ENCODE data around the gene KAT8. TPM values are rescaled to one million over a fixed set of nuclear protein-coding genes. Genes with fewer than 3 reads are reported as not detected.
A peak's percentile ranks its signal among the peaks of the same experiment; 100 is the strongest.
"Not testable (repeated sequence)": the region's sequence is repeated elsewhere in the genome, so short reads cannot be mapped to it uniquely, and the experiment has no call there.

Gene KAT8
- total RNA-seq, 1 donor from 2014 or later = 56.5 TPM

DNA sequence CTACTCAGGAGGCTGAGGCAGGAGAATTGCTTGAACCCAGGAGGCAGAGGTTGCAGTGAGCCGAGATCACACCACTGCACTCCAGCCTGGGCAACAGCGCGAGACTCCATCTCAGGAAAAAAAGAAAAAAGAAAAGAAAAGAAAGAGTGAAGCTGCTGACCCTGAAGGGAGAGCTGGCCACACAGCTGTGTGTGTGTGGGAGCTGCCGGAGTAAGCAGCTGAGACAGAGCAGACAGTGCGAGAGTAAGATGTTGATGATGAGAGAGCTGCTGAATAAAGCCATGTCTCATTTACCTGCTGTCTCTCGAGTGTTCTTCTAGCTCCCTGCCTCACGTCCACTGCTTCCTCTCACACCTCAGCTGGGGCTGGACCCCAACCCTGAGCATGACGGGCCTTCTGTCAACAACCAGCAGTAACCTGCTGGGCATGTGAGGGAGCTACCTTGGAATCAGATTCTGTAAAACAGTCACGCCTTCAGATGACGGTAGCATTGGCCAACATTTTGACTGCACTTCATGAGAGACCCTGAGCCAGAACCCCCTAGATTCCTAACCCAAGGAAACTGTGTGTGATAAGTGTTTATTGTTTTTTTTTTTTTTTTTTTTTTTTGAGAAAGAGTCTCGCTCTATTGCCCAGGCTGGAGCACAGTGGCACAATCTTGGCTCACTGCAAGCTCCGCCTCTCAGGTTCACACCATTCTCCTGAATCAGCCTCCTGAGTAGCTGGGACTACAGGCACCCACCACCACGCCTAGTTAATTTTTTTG lies 16.4 kb upstream of the KAT8 start:
- intact Hi-C loops (cut with DNase I); DNase-seq (ENCODE audit: low spot score): not testable (repeated sequence)

DNA sequence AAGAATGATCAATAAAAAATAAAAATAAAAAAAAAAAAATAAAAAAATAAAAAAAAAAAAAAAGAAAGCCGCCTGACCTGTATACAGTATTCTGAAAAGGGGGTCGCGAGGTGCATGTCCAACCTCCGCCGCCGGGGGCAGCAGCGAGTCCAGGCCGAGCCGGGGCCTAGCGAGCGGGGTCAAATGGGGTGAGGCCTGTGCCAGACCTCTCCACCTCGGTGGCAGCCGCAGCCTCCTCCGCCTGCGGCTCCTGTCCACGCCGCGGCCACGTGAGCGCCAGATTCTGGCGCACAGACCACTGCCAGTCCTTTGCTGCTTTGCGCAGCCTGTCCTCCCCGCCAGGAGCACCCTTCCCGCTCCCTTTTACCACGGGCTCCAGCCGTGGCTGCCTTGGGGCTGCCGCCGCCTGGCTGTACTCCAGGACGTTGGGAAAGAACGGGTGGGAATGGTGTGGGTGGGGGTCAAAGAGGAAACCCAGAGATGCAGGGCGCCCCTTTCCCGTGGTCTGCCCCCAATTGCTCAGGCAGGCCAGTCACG lies 11.7 kb upstream of the KAT8 start:
- intact Hi-C loops (cut with DNase I) = no loop called here

DNA sequence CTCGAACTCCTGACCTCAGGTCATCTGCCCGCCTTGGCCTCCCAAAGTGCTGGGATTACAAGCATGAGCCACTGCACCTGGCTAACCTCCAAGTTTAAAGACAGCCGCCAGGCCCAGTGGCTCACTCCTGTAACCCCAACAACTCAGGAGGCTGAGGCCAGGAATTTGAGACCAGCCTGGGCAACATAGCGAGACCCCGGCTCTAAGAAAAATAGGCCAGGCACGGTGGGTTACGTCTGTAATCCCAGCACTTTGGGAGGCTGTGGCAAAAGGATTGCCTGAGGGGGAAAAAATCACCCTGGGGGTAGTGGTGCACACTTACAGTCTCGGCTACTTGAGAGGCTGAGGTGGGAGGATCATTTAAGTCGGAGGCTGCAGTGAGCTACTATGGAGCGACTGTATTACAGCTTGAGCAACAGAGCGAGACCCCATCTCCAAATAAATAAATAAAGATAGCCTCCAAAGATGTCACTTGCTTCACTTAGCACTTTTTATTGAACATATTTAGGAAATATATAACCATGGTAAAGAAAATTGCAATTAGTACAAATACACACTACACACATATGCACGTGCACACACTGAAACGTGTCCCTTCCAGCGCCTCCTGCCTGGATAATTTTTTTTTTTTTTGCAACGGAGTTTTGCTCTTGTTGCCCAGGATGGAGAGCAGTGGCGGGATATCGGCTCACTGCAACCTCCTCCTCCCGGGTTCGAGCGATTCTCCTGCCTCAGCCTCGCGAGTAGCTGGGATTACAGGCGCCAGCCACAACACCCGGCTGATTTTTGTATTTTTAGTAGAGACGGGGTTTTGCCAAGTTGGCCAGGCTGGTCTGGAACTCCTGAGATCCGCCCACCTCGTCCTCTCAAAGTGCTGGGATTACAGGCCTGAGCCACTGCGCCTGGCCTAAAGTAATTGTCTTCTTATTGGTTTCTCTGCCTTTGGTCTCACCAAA lies 10.7 kb upstream of the KAT8 start:
- DNase-seq (ENCODE audit: low spot score) = no peak

More for the DNA sequence above, 11.7 kb upstream of the KAT8 start:
- DNase-seq (ENCODE audit: low spot score) = peak; percentile 95

DNA sequence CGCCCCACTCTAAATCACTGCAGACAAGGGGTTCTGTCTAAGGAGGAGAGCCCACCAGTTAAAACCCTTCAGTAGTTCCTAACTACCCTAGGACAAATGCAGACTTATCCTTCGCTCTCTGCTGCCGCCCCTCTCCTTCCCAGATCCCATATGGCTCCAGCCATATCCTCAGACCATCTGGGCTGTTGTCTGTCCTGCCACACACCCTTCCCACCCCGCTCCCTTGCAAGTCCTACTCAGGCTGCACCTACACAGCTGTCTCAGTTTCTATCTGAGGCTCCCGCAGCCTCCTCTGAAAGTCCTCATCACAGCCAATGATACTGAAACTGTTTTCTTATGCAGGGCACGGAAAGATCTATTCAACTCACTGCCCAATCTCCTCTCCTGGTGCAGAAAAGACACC lies 10.0 kb upstream of the KAT8 start:
- no peak for DNase-seq (ENCODE audit: low spot score)
- intact Hi-C loops (cut with DNase I) = no loop called here

More for the DNA sequence above, 10.7 kb upstream of the KAT8 start:
- intact Hi-C loops (cut with DNase I) = no loop called here

DNA sequence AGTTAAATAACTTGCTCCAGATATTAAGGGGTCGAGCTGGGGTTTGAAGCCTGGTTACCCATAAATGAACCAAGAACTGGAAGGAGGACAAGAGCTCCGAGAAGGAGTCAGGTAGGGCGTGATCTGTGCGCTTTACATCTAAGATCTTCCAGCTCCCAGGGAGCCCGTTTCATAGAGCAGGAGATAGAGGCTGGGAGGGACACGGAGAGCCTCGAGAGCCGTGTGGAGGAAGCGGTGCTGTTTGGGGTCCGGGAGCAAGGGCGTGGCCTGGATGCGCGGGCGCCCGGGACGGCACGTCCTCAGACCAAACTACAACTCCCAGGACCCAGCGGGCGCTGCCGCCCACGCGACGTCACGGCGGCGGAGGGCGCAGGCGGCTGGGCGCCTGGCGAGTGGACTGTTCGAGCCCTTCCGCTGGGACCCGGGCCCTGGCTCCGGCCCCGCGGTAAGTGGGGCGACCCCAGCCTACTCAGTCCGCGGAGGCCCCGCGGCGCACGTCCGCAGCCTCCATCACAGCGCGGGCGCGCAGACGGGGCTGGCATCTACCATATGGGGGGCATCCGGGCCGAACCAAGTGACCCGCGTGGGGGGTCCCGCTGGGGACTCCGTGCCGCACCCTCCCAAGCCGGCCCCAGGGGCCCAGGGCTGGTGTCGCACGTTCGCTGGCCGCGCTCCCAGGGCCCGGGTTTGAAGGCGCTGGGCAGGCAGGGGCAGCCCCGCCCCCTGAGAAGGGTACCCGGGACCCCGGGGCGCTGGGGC lies 9.2 kb upstream of the KAT8 start, which contains the start of gene BCKDK:
Gene BCKDK, plus strand, starts transcription at position 352 of the 759 bp plus-strand sequence. CDS start 838 bp downstream, outside the sequence.
- intact Hi-C loops (cut with DNase I) = no loop called here

DNA sequence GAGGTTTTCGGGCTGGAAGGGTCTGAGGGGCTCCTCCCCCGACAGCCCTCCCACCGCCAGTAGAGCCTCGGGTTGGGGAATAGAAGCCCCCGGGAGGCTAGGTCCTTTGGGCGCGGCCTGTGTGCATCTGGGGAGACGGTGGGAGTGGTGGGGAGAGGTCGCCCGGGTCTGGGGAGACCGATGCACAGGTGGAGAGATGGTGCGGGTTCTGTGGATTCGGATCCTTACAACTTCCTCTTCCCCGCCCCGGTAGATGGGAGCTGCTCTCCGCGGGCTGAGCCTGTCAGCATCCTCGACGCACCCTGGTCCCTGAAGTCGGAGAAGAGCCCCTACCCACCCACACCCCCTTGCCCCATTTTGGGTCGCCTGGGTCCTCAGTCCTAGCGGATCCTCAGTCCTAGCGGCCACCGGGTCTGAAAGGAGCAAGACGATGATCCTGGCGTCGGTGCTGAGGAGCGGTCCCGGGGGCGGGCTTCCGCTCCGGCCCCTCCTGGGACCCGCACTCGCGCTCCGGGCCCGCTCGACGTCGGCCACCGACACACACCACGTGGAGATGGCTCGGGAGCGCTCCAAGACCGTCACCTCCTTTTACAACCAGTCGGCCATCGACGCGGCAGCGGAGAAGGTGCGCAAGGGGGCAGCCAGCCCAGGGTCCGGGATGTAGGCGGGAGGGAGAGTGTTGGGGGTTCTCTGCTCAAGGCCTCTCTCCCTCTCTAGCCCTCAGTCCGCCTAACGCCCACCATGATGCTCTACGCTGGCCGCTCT lies 8.5 kb upstream of the KAT8 start:
- intact Hi-C loops (cut with DNase I) = no loop called here
- DNase-seq (ENCODE audit: low spot score) = no peak

More for the DNA sequence above, 9.2 kb upstream of the KAT8 start, which contains the start of gene BCKDK:
- peak; percentile 93 for DNase-seq (ENCODE audit: low spot score)

DNA sequence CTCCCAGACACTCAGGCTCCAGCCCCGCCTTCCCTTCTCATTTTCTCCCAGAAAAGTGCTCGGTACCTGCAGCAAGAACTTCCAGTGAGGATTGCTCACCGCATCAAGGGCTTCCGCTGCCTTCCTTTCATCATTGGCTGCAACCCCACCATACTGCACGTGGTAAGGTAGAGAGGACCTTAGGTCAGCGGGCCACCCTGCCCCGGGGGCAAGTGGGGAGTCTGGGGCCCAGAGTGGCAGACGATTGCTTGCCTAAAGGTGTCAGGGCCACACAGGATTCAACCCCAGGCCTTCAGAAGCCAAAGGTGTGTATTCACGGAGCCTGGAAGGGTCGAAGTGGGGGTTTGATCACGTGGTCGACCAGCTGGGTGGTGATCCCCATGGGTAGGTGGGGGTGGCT lies 7.8 kb upstream of the KAT8 start:
- intact Hi-C loops (cut with DNase I) = loop anchor here (10.0 kb wide), 1 partner anchor 75 kb away; the partner anchor contains the start of gene FUS
- DNase-seq (ENCODE audit: low spot score) = no peak

DNA sequence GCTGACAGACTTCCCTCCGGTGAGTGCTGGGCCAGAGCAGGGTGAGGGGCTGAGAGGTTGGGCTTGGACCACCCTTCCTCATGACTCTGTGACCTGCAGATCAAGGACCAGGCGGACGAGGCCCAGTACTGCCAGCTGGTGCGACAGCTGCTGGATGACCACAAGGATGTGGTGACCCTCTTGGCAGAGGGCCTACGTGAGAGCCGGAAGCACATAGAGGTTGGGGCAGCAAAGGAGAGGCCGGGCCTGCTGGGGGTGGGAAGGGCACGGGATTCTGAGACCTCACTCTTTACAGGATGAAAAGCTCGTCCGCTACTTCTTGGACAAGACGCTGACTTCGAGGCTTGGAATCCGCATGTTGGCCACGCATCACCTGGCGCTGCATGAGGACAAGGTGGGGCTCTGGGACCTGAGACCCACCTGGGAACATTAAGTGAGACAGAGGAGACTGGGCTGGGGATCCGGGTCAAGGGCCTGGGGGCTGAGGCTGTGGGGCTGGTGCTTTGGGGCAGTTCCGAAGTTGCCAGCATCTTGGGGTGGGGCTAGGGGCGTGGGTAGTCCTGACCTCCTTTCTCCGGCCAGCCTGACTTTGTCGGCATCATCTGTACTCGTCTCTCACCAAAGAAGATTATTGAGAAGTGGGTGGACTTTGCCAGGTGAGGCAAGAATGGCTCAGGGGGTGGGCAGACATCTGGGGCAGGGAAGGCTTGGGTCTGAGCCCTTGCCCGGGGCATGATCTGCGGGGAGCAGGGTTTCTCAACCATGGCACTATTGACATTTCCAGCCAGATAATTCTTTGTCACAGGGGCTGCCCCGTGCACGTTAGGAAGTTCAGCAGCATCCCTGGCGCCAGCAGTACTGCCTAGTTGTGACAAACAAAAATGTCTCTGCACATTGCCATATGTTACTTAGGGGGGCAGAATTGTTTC lies 7.1 kb upstream of the KAT8 start:
- intact Hi-C loops (cut with DNase I) = loop anchor here (10.0 kb wide), 1 partner anchor 74 kb away; the partner anchor contains the start of gene FUS
- no peak for DNase-seq (ENCODE audit: low spot score)

DNA sequence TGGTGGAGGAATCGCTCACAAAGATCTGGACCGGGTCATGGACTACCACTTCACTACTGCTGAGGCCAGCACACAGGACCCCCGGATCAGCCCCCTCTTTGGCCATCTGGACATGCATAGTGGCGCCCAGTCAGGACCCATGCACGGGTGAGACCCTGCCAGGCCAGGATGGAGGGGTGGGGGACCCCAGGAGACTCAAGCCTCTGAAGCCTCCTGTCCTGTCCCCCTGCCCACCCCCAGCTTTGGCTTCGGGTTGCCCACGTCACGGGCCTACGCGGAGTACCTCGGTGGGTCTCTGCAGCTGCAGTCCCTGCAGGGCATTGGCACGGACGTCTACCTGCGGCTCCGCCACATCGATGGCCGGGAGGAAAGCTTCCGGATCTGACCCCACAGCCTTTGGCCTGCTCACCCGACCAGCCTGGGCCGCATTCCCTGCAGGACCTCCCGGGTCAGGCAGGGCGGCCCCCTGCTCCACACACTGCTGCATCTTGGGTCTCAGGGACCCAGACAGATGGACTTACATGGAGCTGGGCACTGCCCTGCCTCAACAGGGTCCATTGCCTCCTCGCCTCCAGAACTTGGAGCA lies 5.5 kb upstream of the KAT8 start:
- no peak for DNase-seq (ENCODE audit: low spot score)
- intact Hi-C loops (cut with DNase I) = loop anchor here (2.0 to 10.0 kb wide), 2 partner anchors 31 to 73 kb away; partner anchors contain the start of gene FUS

DNA sequence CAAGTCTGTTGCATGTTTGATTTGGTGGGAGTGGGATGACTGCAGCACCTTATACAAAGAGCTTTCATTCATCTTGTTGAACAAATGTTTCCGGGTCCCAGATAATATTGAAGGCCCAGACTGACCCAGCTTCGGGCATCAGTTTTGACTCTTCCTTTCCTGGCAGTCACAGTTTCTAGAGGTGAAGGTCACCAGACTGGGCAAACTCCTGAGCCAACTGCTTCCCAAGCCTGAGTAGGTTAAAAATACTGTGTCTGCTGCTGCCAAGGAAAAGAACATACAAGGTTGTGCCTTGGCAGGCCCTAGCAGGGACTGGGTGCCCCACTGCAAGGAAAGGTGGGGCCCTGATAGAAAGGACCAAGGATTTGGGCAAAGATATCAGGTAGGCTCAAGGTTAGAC lies 4.8 kb upstream of the KAT8 start:
- DNase-seq (ENCODE audit: low spot score) = no peak
- intact Hi-C loops (cut with DNase I) = loop anchor here (2.0 to 10.0 kb wide), 2 partner anchors 30 to 72 kb away; partner anchors contain the start of gene FUS

DNA sequence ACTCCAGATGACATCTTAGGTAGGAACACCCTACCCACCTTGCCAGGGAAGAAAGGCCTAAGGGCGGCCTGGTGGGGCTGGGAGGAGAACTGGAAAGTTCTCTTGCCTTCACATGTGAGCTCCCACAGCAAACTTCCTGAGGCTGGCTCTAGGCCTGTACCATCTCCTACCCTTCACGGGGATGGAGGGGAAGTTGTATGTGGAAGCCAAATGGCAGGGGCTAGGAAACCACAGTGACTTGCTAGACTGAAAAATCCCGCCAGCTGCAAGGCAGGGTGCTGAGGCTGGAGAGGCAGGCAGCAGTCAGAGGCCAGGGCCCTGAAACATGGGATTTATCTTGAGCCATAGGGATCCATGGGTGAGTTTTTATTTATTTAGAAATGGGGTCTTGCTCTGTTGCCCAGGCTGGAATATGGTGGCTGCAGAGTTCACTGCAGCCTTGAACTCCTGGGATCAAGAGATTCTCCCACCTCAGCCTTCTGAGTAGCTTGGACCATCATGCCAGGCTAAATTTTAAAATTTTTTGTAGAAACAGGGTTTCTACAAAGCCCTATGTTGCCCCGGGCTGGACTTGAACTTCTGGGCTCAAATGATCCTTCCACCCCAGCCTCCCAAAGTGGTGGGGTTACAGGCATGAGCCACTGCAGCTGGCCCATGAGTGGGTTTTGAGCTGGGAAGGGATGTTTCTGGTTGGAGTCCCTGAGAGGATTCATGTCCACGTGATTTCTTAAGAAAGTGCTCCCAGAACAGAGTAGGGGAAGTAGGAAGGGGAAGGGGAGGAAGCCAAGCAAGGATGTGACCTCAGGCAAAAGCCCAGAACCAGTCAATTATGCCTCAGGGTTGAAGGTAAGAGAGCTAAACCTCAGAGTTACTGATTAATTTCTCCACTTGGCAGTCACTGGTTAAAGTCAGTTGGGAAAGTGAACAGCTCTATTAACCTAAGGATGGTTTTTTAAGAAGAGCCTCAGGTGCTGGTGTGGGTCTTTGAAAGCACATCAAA lies 4.0 kb upstream of the KAT8 start:
- intact Hi-C loops (cut with DNase I) = loop anchor here (2.0 to 10.0 kb wide), 2 partner anchors 29 to 71 kb away; partner anchors contain the start of gene FUS
- no peak for DNase-seq (ENCODE audit: low spot score)

DNA sequence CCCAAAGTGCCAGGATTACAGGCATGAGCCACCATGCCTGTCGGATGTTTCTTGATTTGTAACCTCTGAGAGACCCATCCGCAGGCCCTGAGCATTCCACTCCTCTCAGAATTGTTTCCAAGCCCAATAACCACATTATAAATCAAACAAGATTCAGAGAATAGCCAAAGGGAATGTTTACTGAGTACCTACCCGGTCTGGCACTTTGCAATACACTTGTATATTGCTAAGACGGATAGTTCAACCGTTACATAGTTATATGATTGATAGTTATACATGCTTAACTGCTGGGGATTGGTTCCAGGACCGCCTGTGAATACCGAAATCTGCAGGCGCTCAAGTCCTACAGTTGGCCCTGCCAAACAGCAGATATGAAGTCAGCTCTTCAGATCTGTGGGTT lies 3.0 kb upstream of the KAT8 start:
- no peak for DNase-seq (ENCODE audit: low spot score)
- intact Hi-C loops (cut with DNase I) = loop anchor here (10.0 kb wide), 1 partner anchor 70 kb away; the partner anchor contains the start of gene FUS

DNA sequence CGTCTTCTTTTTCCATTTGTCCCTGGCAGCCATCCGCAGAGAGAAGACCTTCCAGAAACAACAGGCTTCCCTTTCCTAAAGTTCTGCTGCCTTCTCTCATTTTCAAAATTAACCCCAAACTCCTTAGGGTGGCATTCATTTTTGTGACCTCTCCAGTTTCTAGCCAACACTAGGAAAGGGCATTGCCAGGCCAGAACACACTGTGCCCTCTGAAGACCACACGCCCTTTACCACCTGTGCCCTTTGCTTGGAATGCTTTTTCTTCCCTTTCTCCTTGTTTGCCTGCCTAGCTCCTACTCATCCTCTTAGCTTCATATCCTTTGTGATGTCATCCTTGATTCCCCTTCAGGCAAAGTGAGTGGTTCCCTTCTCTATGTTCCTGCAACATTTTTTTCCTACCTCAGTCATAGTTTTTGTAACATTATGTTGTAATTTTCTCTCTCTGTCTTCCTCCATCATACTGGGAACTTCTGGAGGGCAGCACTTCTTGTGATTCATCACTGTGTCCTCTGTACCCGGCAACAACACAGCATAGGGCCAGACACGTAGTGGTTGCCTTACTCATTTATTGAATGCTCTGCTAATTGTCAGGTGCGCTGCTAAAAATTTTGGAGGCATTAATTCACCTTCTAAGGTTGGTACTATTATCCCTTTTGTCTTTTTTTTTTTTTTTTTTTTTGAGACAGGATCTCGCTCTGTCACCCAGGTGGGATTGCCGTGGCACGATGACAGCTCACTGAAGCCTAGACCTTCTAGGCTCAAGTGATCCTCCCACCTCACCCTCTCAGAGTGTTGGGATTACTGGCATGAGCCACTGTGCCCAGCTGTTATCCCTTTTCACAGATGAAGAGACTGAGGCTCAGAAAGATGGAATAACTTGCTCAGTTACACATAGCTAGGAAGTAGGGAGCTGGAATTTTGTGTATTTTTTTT lies 1.0 kb downstream of the KAT8 start:
- DNase-seq (ENCODE audit: low spot score) = no peak
- intact Hi-C loops (cut with DNase I) = loop anchor here (10.0 kb wide), 1 partner anchor 66 kb away; the partner anchor contains the start of gene FUS

DNA sequence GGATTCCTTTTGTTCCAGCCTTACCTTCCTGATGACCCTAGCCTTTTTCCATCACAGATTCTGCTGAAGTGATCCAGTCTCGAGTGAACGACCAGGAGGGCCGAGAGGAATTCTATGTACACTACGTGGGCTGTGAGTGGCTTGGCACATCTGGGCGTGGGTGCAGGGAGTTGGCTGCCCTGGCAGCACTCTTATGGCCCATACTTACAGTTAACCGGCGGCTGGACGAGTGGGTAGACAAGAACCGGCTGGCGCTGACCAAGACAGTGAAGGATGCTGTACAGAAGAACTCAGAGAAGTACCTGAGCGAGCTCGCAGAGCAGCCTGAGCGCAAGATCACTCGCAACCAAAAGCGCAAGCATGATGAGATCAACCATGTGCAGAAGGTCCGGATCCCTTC lies 2.7 kb downstream of the KAT8 start:
- intact Hi-C loops (cut with DNase I) = no loop called here
- no peak for DNase-seq (ENCODE audit: low spot score)

Data from cardiac septum (tissue), 1 donor.